LNCaP clone FGC (cell line): ENCODE results near the gene SNAPC3.
"Not testable (repeated sequence)": the region's sequence is repeated elsewhere in the genome, so short reads cannot be mapped to it uniquely, and the experiment has no call there.

Experiments
- DNase-seq: peaks from one replicate; pipeline ENCODE4 v3.0.0-alpha.2; 2011; ENCODE audit warnings: low read depth
- H3K4me3 ChIP-seq: 2 replicates; pipeline ENCODE4 v1.5.1; 2011; ENCODE audit warnings: mild to moderate bottlenecking, low read depth, low read length, control low read depth
- CTCF ChIP-seq: IDR thresholded peaks from 2 replicates; pipeline ENCODE4 v1.5.1; 2012; ENCODE audit warnings: mild to moderate bottlenecking; ENCODE audit not compliant: control insufficient read depth, insufficient read depth; ENCODE audit errors: extremely low read depth

Gene SNAPC3

GRCh38 chr9:15423231-15423985 lies 732 bp downstream of the SNAPC3 start:
- peak overlapping the region; percentile 98 for H3K4me3 ChIP-seq
- TF ChIP-seq CTCF = no peak
- no peak for DNase-seq

- no peak for TF ChIP-seq CTCF
These were observed 3.3 kb downstream of the SNAPC3 start for GRCh38 chr9:15426019-15426418.

GRCh38 chr9:15427702-15428101 lies 5.0 kb downstream of the SNAPC3 start:
- H3K4me3 ChIP-seq, DNase-seq: not testable (repeated sequence)

More at GRCh38 chr9:15426019-15426418, 3.3 kb downstream of the SNAPC3 start:
- no peak overlapping the region for H3K4me3 ChIP-seq
- DNase-seq = no peak

- DNase-seq = no peak
- TF ChIP-seq CTCF = no peak
- H3K4me3 ChIP-seq = no peak overlapping the region
These were observed 8.5 kb downstream of the SNAPC3 start for GRCh38 chr9:15430920-15431844.

- H3K4me3 ChIP-seq = no peak overlapping the region
- no peak for TF ChIP-seq CTCF
- DNase-seq = no peak
These were observed 10.5 kb downstream of the SNAPC3 start for GRCh38 chr9:15433191-15433590.

GRCh38 chr9:15433661-15434060 lies 11.0 kb downstream of the SNAPC3 start:
- H3K4me3 ChIP-seq = no peak overlapping the region
- no peak for DNase-seq

More at GRCh38 chr9:15433661-15434060, 11.0 kb downstream of the SNAPC3 start:
- TF ChIP-seq CTCF = no peak
